Measurements from ENCODE around the gene SFXN3. TPM values are rescaled to one million over a fixed set of nuclear protein-coding genes. Genes with fewer than 3 reads are reported as not detected.
A peak's percentile ranks its signal among the peaks of the same experiment; 100 is the strongest.

The SFXN3 gene
- total RNA-seq, 1 donor from 2014 or later = 13.4 TPM

DNA sequence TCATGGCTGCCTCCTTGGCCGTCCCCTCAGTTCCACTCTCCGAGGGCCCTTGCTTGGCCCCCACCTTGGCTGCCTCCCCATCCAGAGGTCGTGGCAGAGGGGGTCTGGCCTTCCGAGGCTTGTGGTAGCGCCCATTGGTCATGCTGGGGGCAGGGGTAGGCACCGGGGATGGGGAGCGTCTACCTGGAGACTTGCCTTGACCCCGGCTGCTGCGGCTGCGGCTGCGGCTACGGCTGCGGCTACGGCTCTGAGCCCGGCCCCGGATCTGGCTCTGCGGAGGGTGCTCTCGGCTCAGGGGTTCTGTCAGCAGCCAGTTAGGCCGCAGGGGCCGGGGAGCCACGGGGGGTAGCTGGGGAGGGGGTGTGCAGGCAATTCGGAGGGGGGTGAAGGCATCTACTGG lies 20.7 kb upstream of the SFXN3 start:
- no peak for TF ChIP-seq CTCF (IDR thresholded peaks at IDR 0.05; ENCODE audit: borderline replicate concordance)
- H3K27ac ChIP-seq (replicated peaks) = no peak overlapping the region
- H3K4me1 ChIP-seq = peaks cover 65% of the 10 kb centered on the region
- peaks cover 4% of the 10 kb centered on the region for H3K27me3 ChIP-seq (ENCODE audit: low read depth)
- intact Hi-C loops (cut with micrococcal nuclease) = no loop called here
- no peaks in the 10 kb centered on the region for H3K9me3 ChIP-seq (replicated peaks)
- H3K4me3 ChIP-seq = no peak overlapping the region
- H3K36me3 ChIP-seq = peaks cover 22% of the 10 kb centered on the region
- DNase-seq = no peak

- H3K27me3 ChIP-seq (ENCODE audit: low read depth) = peaks cover 18% of the 10 kb centered on the region
- no peak for DNase-seq
- H3K9me3 ChIP-seq (replicated peaks) = no peaks in the 10 kb centered on the region
- H3K27ac ChIP-seq (replicated peaks) = peak overlapping the region; percentile 74
- peaks cover 7% of the 10 kb centered on the region for H3K36me3 ChIP-seq
- peak; percentile 31 for TF ChIP-seq CTCF (IDR thresholded peaks at IDR 0.05; ENCODE audit: borderline replicate concordance)
- intact Hi-C loops (cut with micrococcal nuclease) = no loop called here
- peaks cover 52% of the 10 kb centered on the region for H3K4me1 ChIP-seq
- H3K4me3 ChIP-seq = no peak overlapping the region
Measured at GRCh38 chr10:101011517-101012423, 19.3 kb upstream of the SFXN3 start.

- no peaks in the 10 kb centered on the region for H3K36me3 ChIP-seq
- no peaks in the 10 kb centered on the region for H3K9me3 ChIP-seq (replicated peaks)
- H3K4me1 ChIP-seq = peaks cover 43% of the 10 kb centered on the region
- peak; percentile 87 for DNase-seq
- peak overlapping the region; percentile 74 for H3K27ac ChIP-seq (replicated peaks)
- no peak overlapping the region for H3K4me3 ChIP-seq
- peak; percentile 96 for TF ChIP-seq CTCF (IDR thresholded peaks at IDR 0.05; ENCODE audit: borderline replicate concordance)
- intact Hi-C loops (cut with micrococcal nuclease) = no loop called here
- H3K27me3 ChIP-seq (ENCODE audit: low read depth) = peaks cover 28% of the 10 kb centered on the region
Measured at GRCh38 chr10:101012525-101013364, 18.3 kb upstream of the SFXN3 start.

- Histone ChIP-seq H3K4me3 (no peak overlapping the region), H3K9me3 (replicated peaks) (no peaks in the 10 kb centered on the region), H3K27me3 (ENCODE audit: low read depth) (peaks cover 34% of the 10 kb centered on the region), H3K4me1 (peaks cover 38% of the 10 kb centered on the region), H3K36me3 (no peaks in the 10 kb centered on the region), H3K27ac (replicated peaks) (peak overlapping the region; percentile 74)
- DNase-seq = no peak
- no peak for TF ChIP-seq CTCF (IDR thresholded peaks at IDR 0.05; ENCODE audit: borderline replicate concordance)
- intact Hi-C loops (cut with micrococcal nuclease) = no loop called here
Measured at GRCh38 chr10:101013365-101013825, 17.6 kb upstream of the SFXN3 start.

DNA sequence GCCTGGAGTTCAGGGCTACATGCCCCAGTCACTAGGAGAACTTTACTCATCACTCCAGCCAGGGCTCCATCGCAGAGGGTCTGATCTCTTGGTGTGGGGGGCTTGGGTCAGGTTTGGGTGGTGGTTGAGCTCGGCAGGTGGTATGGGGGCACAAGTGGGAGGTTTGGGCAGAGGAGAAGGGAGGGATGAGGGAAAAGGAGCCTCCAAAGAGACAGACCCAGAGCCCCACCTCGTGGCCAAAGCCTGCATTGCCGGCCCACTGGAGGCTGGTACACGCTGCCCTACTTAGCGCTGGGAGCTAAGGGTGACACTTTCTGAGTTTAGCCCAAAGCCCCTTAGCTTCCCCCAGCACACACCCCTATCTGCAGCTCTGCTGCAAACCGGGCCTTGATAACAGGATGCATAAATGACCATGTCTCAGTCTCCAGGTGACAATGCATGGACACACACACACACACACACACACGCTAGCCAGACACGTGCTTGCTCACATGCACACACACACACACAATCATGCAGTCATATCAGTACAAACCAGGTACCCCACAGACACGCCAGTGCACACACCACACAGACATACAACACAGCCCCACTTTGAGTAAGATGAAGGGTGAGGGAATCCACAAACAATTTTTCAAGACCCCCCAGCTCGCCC lies 16.7 kb upstream of the SFXN3 start:
- Histone ChIP-seq H3K27me3 (ENCODE audit: low read depth) (peaks cover 42% of the 10 kb centered on the region), H3K27ac (replicated peaks) (no peak overlapping the region), H3K4me3 (no peak overlapping the region), H3K36me3 (no peaks in the 10 kb centered on the region), H3K9me3 (replicated peaks) (no peaks in the 10 kb centered on the region), H3K4me1 (peaks cover 39% of the 10 kb centered on the region)
- peak; percentile 96 for TF ChIP-seq CTCF (IDR thresholded peaks at IDR 0.05; ENCODE audit: borderline replicate concordance)
- intact Hi-C loops (cut with micrococcal nuclease) = no loop called here
- DNase-seq = peak; percentile 86
